Panc1 (cell line): ENCODE data around the gene ASPRV1.

ENCODE experiments used
- CTCF ChIP-seq: fragments of 450-650 bp; IDR thresholded peaks from 2 replicates; pipeline ENCODE4 v1.5.1; 2017; ENCODE audit warnings: mild to moderate bottlenecking
- POLR2AphosphoS5 ChIP-seq: IDR thresholded peaks from 2 replicates; pipeline ENCODE4 v1.6.1; 2012; ENCODE audit warnings: mild to moderate bottlenecking, low read depth, low read length, moderate library complexity
- TF ChIP-seq, protein P1 (sequence below), 2 experiments: IDR thresholded peaks; 2 replicates each; pipeline ENCODE4 v1.6.1; 2011 to 2012; ENCODE audit warnings: low read depth in 2 of 2, control low read depth in 1 of 2, low read length in 1 of 2, mild to moderate bottlenecking in 1 of 2, moderate library complexity in 1 of 2; ENCODE audit not compliant: insufficient read depth in 1 of 2

DNA sequence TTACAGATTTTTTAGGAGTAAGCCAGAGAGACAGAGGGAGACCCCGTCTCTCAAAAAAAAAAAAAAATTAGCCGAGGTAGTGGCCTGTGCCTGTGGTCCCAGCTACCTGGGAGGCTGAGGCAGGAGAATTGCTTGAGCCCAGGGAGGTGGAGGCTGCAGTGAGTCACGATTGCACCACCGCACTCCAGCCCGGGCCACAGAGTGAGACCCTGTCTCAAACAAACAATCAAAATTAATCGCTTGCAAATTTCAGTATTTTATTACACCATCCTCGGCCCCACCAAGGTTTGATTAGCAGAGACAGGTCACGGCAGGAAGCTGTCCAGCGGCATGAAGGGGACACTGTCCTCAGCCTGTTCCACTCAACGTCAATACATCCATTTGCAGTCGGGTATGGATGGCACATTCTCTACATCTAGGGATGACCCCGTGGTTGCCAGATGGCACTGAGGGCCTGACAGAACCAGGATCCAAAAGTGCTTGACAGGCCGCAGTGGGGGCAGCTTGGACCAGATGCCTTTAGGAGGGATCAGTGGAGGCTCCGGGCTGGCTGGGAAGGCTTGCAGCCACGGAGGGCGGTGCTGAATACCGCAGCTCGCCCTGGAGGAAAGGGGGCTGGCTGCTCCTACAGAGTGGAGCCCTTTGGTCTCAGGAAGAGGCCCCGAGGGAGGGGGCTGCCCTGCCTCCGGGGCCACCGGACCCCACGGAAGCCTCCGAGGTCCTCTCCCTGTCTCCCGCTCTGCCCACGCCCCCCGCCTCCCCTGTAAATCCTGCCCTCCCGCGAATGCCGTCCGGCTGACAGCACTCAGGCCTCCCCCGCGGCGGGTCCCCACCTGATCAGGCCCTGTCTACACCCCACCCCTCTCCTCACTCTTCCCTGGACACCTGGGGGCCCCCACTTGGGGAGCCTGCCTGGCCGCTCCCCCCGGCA lies 13.1 kb downstream of the ASPRV1 start:
- TF ChIP-seq CTCF (no peak), POLR2AphosphoS5 (no peak)
- TF ChIP-seq, protein P1, sequence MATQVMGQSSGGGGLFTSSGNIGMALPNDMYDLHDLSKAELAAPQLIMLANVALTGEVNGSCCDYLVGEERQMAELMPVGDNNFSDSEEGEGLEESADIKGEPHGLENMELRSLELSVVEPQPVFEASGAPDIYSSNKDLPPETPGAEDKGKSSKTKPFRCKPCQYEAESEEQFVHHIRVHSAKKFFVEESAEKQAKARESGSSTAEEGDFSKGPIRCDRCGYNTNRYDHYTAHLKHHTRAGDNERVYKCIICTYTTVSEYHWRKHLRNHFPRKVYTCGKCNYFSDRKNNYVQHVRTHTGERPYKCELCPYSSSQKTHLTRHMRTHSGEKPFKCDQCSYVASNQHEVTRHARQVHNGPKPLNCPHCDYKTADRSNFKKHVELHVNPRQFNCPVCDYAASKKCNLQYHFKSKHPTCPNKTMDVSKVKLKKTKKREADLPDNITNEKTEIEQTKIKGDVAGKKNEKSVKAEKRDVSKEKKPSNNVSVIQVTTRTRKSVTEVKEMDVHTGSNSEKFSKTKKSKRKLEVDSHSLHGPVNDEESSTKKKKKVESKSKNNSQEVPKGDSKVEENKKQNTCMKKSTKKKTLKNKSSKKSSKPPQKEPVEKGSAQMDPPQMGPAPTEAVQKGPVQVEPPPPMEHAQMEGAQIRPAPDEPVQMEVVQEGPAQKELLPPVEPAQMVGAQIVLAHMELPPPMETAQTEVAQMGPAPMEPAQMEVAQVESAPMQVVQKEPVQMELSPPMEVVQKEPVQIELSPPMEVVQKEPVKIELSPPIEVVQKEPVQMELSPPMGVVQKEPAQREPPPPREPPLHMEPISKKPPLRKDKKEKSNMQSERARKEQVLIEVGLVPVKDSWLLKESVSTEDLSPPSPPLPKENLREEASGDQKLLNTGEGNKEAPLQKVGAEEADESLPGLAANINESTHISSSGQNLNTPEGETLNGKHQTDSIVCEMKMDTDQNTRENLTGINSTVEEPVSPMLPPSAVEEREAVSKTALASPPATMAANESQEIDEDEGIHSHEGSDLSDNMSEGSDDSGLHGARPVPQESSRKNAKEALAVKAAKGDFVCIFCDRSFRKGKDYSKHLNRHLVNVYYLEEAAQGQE (IDR thresholded peaks at IDR 0.05; ENCODE audit: insufficient read depth in 1 of 2, low read depth in 2 of 2, low read length in 1 of 2) = no peak
